Stimulated activated CD8-positive, alpha-beta memory T cell treated with anti-CD3 and anti-CD28 coated beads, Interleukin-15, amount 100 ng/mL, for 48 hours (primary cell): Measurements from ENCODE around the gene GASK1B.

ENCODE experiments used
- DNase-seq, 2 donors: peaks; one replicate each; pipeline ENCODE4 v3.0.0-alpha.2; 2020; ENCODE audit warnings: low read depth in 2 of 2

Gene GASK1B

GRCh38 chr4:158186815-158187214, 14.0 kb upstream of the GASK1B start:
- DNase-seq: no peak

GRCh38 chr4:158182736-158183135, 9.9 kb upstream of the GASK1B start:
- DNase-seq: no peak

- DNase-seq: no peak
These were observed 9.1 kb upstream of the GASK1B start for GRCh38 chr4:158181906-158182305.

GRCh38 chr4:158179465-158179864, 6.6 kb upstream of the GASK1B start:
- no peak for DNase-seq

- DNase-seq: no peak
These were observed 4.0 kb upstream of the GASK1B start for GRCh38 chr4:158176776-158177175.

GRCh38 chr4:158176108-158176507, 3.3 kb upstream of the GASK1B start:
- DNase-seq: no peak

- DNase-seq: peak in 1 of 2 donors; percentile 4
These were observed 1.9 kb downstream of the GASK1B start for GRCh38 chr4:158170691-158171561.

- no peak for DNase-seq
These were observed 2.7 kb downstream of the GASK1B start for GRCh38 chr4:158169931-158170690.

GRCh38 chr4:158169506-158169905, 3.3 kb downstream of the GASK1B start:
- no peak for DNase-seq

- DNase-seq: no peak
These were observed 4.2 kb downstream of the GASK1B start for GRCh38 chr4:158168606-158169005.

GRCh38 chr4:158166701-158167100, 6.1 kb downstream of the GASK1B start:
- DNase-seq: no peak

- no peak for DNase-seq
These were observed 8.0 kb downstream of the GASK1B start for GRCh38 chr4:158164768-158165213.

- no peak for DNase-seq
These were observed 8.7 kb downstream of the GASK1B start for GRCh38 chr4:158163941-158164767.

GRCh38 chr4:158162631-158163030, 10.2 kb downstream of the GASK1B start:
- DNase-seq: no peak

GRCh38 chr4:158161551-158162354, 11.1 kb downstream of the GASK1B start:
- no peak for DNase-seq

GRCh38 chr4:158159718-158160094, 13.1 kb downstream of the GASK1B start:
- no peak for DNase-seq

- DNase-seq: no peak
These were observed 13.6 kb downstream of the GASK1B start for GRCh38 chr4:158159054-158159717.

- no peak for DNase-seq
These were observed 15.4 kb downstream of the GASK1B start for GRCh38 chr4:158157412-158157811.

GRCh38 chr4:158155656-158156356, 17.0 kb downstream of the GASK1B start:
- no peak for DNase-seq

GRCh38 chr4:158147151-158147550, 25.7 kb downstream of the GASK1B start:
- no peak for DNase-seq
